T-helper 17 cell (primary cell): ENCODE results near the gene FPR2. TPM values are rescaled to one million over a fixed set of nuclear protein-coding genes. Genes with fewer than 3 reads are reported as not detected.

Experiments used
- ATAC-seq: fragments of 150-1000 bp; cut with Tn5 transposase; 2 replicates; pipeline ENCODE4 v1.10.0; 2021; ENCODE audit warnings: mild to moderate bottlenecking, moderate library complexity
- DNase-seq, 3 donors: peaks; one replicate each; pipeline versions ENCODE4 v3.0.0 to v3.0.0-alpha.2; 2020 to 2021
- H3K9me3 ChIP-seq: one replicate; pipeline ENCODE4 v1.7.0; 2013; ENCODE audit warnings: low read length, mild to moderate bottlenecking; ENCODE audit not compliant: control insufficient read depth, poor library complexity, severe bottlenecking
- H3K27ac Mint-ChIP-seq: one replicate; pipeline ENCODE4 v1.8.0; 2022; ENCODE audit warnings: mild to moderate bottlenecking, moderate library complexity, mixed read lengths
- H3K27me3 Mint-ChIP-seq: one replicate; pipeline ENCODE4 v1.8.0; 2022; ENCODE audit warnings: mixed read lengths
- H3K36me3 Mint-ChIP-seq: one replicate; pipeline ENCODE4 v1.8.0; 2022; ENCODE audit warnings: low read depth, mixed read lengths
- H3K4me1 Mint-ChIP-seq: one replicate; pipeline ENCODE4 v1.8.0; 2022; ENCODE audit warnings: mild to moderate bottlenecking, mixed read lengths
- H3K4me3 Mint-ChIP-seq: one replicate; pipeline ENCODE4 v1.8.0; 2022; ENCODE audit warnings: mild to moderate bottlenecking, moderate library complexity, mixed read lengths
- total RNA-seq, 4 donors: library from RNA in 2 of 4; stranded (reverse) in 2 of 4; gene quantifications; one replicate each; pipeline ENCODE4 v1.2.3 and lab custom pipeline; 2022 to 2026

Gene FPR2
- total RNA-seq, result under 1 TPM in 1 of 2 donors, not detected in 1; 0.40 TPM
- total RNA-seq (lab: John Stamatoyannopoulos, UW), result 0 reads per million in 2 donors

- no peak for DNase-seq
- ATAC-seq, result no peak
- Mint-ChIP-seq H3K27me3 (peaks cover 10% of the 10 kb centered on the region), H3K36me3 (no peaks in the 10 kb centered on the region), H3K4me1 (no peaks in the 10 kb centered on the region), H3K4me3 (no peak within 1 kb of the TSS), H3K27ac (no peak within 1 kb of the TSS)
- H3K9me3 ChIP-seq, result no peaks in the 10 kb centered on the region
Measured at GRCh38 chr19:51760697-51761356, at the start of gene FPR2. Gene FPR2, plus strand, starts transcription at chr19:51761180. Its CDS starts 7,479 bp downstream, at chr19:51768659.

GRCh38 chr19:51711702-51712101 lies 49.3 kb upstream of the FPR2 start:
- Mint-ChIP-seq H3K4me3 (no peak overlapping the region), H3K27me3 (no peaks in the 10 kb centered on the region), H3K36me3 (peaks cover 5% of the 10 kb centered on the region), H3K27ac (no peak overlapping the region), H3K4me1 (peaks cover 7% of the 10 kb centered on the region)
- DNase-seq, result no peak
- no peak for ATAC-seq
- H3K9me3 ChIP-seq, result no peaks in the 10 kb centered on the region

- peaks cover 5% of the 10 kb centered on the region for H3K36me3 Mint-ChIP-seq
- DNase-seq, result no peak
- H3K9me3 ChIP-seq, result no peaks in the 10 kb centered on the region
- peaks cover 7% of the 10 kb centered on the region for H3K4me1 Mint-ChIP-seq
- H3K4me3 Mint-ChIP-seq, result no peak overlapping the region
- no peak for ATAC-seq
- H3K27ac Mint-ChIP-seq, result no peak overlapping the region
- no peaks in the 10 kb centered on the region for H3K27me3 Mint-ChIP-seq
Measured at GRCh38 chr19:51712461-51713081, 48.4 kb upstream of the FPR2 start.

- ATAC-seq (no peak), DNase-seq (no peak)
- Mint-ChIP-seq H3K27ac (no peak overlapping the region), H3K4me3 (no peak overlapping the region), H3K4me1 (peaks cover 3% of the 10 kb centered on the region), H3K36me3 (peaks cover 5% of the 10 kb centered on the region), H3K27me3 (peaks cover 8% of the 10 kb centered on the region)
- H3K9me3 ChIP-seq, result no peaks in the 10 kb centered on the region
Measured at GRCh38 chr19:51713319-51714285, 47.4 kb upstream of the FPR2 start.

GRCh38 chr19:51714848-51715247 lies 46.1 kb upstream of the FPR2 start:
- H3K9me3 ChIP-seq, result no peaks in the 10 kb centered on the region
- Mint-ChIP-seq H3K27ac (no peak overlapping the region), H3K27me3 (peaks cover 13% of the 10 kb centered on the region), H3K4me3 (no peak overlapping the region), H3K36me3 (peaks cover 8% of the 10 kb centered on the region), H3K4me1 (peaks cover under 1% of the 10 kb centered on the region)
- DNase-seq (no peak), ATAC-seq (no peak)

GRCh38 chr19:51715850-51716249 lies 45.1 kb upstream of the FPR2 start:
- Mint-ChIP-seq H3K27me3 (peaks cover 16% of the 10 kb centered on the region), H3K36me3 (peaks cover 8% of the 10 kb centered on the region), H3K27ac (no peak overlapping the region), H3K4me1 (peaks cover 3% of the 10 kb centered on the region), H3K4me3 (no peak overlapping the region)
- no peaks in the 10 kb centered on the region for H3K9me3 ChIP-seq
- DNase-seq (no peak), ATAC-seq (no peak)

- Mint-ChIP-seq H3K4me1 (peaks cover 3% of the 10 kb centered on the region), H3K36me3 (peaks cover 8% of the 10 kb centered on the region), H3K27ac (no peak overlapping the region), H3K27me3 (peaks cover 18% of the 10 kb centered on the region), H3K4me3 (no peak overlapping the region)
- DNase-seq (no peak), ATAC-seq (no peak)
- no peaks in the 10 kb centered on the region for H3K9me3 ChIP-seq
Measured at GRCh38 chr19:51716925-51717324, 44.1 kb upstream of the FPR2 start.

- Mint-ChIP-seq H3K4me3 (no peak overlapping the region), H3K36me3 (peaks cover 6% of the 10 kb centered on the region), H3K27me3 (peaks cover 29% of the 10 kb centered on the region), H3K4me1 (peaks cover 3% of the 10 kb centered on the region), H3K27ac (no peak overlapping the region)
- DNase-seq, result no peak
- no peak for ATAC-seq
- H3K9me3 ChIP-seq, result no peaks in the 10 kb centered on the region
Measured at GRCh38 chr19:51719251-51719988, 41.6 kb upstream of the FPR2 start.

- Mint-ChIP-seq H3K27me3 (peaks cover 45% of the 10 kb centered on the region), H3K27ac (no peak overlapping the region), H3K4me1 (peaks cover 3% of the 10 kb centered on the region), H3K36me3 (peaks cover 3% of the 10 kb centered on the region), H3K4me3 (no peak overlapping the region)
- DNase-seq (no peak), ATAC-seq (no peak)
- no peaks in the 10 kb centered on the region for H3K9me3 ChIP-seq
Measured at GRCh38 chr19:51721905-51722304, 39.1 kb upstream of the FPR2 start.

GRCh38 chr19:51722492-51722891 lies 38.5 kb upstream of the FPR2 start:
- ATAC-seq (no peak), DNase-seq (no peak)
- H3K4me1 Mint-ChIP-seq, result peaks cover 3% of the 10 kb centered on the region
- no peak overlapping the region for H3K4me3 Mint-ChIP-seq
- no peak overlapping the region for H3K27ac Mint-ChIP-seq
- H3K36me3 Mint-ChIP-seq, result peaks cover 3% of the 10 kb centered on the region
- H3K9me3 ChIP-seq, result no peaks in the 10 kb centered on the region
- peaks cover 50% of the 10 kb centered on the region for H3K27me3 Mint-ChIP-seq

- Mint-ChIP-seq H3K27ac (no peak overlapping the region), H3K4me1 (peaks cover 3% of the 10 kb centered on the region), H3K36me3 (peaks cover 2% of the 10 kb centered on the region), H3K4me3 (no peak overlapping the region), H3K27me3 (peaks cover 44% of the 10 kb centered on the region)
- ATAC-seq (no peak), DNase-seq (no peak)
- H3K9me3 ChIP-seq, result no peaks in the 10 kb centered on the region
Measured at GRCh38 chr19:51724543-51724942, 36.4 kb upstream of the FPR2 start.

- Mint-ChIP-seq H3K27ac (no peak overlapping the region), H3K36me3 (peaks cover 2% of the 10 kb centered on the region), H3K27me3 (peaks cover 39% of the 10 kb centered on the region), H3K4me1 (no peaks in the 10 kb centered on the region), H3K4me3 (no peak overlapping the region)
- no peaks in the 10 kb centered on the region for H3K9me3 ChIP-seq
- ATAC-seq (no peak), DNase-seq (no peak)
Measured at GRCh38 chr19:51726049-51726448, 34.9 kb upstream of the FPR2 start.
